ENCODE measurements around the gene DENND2C. TPM values are rescaled to one million over a fixed set of nuclear protein-coding genes. Genes with fewer than 3 reads are reported as not detected.

DENND2C gene
- total RNA-seq, 1 donor from 2014 or later = 0.79 TPM

- H3K27me3 Mint-ChIP-seq (ENCODE audit: low read depth) = peaks cover 16% of the 10 kb centered on the region
- no peak overlapping the region for H3K27ac Mint-ChIP-seq (ENCODE audit: unreplicated experiment)
- no peak overlapping the region for H3K4me3 Mint-ChIP-seq
- H3K9me3 Mint-ChIP-seq = no peaks in the 10 kb centered on the region
- DNase-seq (ENCODE audit: low read depth, low spot score) = no peak
- no peak for TF ChIP-seq CTCF (conservative IDR thresholded peaks at IDR 0.05)
- H3K4me1 Mint-ChIP-seq = no peaks in the 10 kb centered on the region
- no peaks in the 10 kb centered on the region for H3K36me3 Mint-ChIP-seq (ENCODE audit: low read depth)
Measured at GRCh38 chr1:114638910-114639309, 30.9 kb downstream of the DENND2C start.

GRCh38 chr1:114632427-114632826 is 37.4 kb downstream of the DENND2C start:
- Mint-ChIP-seq H3K4me1 (no peaks in the 10 kb centered on the region), H3K9me3 (no peaks in the 10 kb centered on the region), H3K4me3 (no peak overlapping the region), H3K36me3 (ENCODE audit: low read depth) (no peaks in the 10 kb centered on the region), H3K27me3 (ENCODE audit: low read depth) (peaks cover 11% of the 10 kb centered on the region), H3K27ac (ENCODE audit: unreplicated experiment) (no peak overlapping the region)
- DNase-seq (ENCODE audit: low read depth, low spot score) = no peak
- no peak for TF ChIP-seq CTCF (conservative IDR thresholded peaks at IDR 0.05)

GRCh38 chr1:114627107-114627506 is 42.7 kb downstream of the DENND2C start:
- H3K27ac Mint-ChIP-seq (ENCODE audit: unreplicated experiment) = no peak overlapping the region
- H3K4me1 Mint-ChIP-seq = no peaks in the 10 kb centered on the region
- no peaks in the 10 kb centered on the region for H3K36me3 Mint-ChIP-seq (ENCODE audit: low read depth)
- DNase-seq (ENCODE audit: low read depth, low spot score) = no peak
- H3K9me3 Mint-ChIP-seq = no peaks in the 10 kb centered on the region
- H3K4me3 Mint-ChIP-seq = no peak overlapping the region
- no peaks in the 10 kb centered on the region for H3K27me3 Mint-ChIP-seq (ENCODE audit: low read depth)
- no peak for TF ChIP-seq CTCF (conservative IDR thresholded peaks at IDR 0.05)

GRCh38 chr1:114623364-114623763 is 46.5 kb downstream of the DENND2C start:
- Mint-ChIP-seq H3K4me3 (no peak overlapping the region), H3K9me3 (no peaks in the 10 kb centered on the region), H3K27ac (ENCODE audit: unreplicated experiment) (no peak overlapping the region), H3K36me3 (ENCODE audit: low read depth) (no peaks in the 10 kb centered on the region), H3K4me1 (no peaks in the 10 kb centered on the region), H3K27me3 (ENCODE audit: low read depth) (peaks cover 19% of the 10 kb centered on the region)
- TF ChIP-seq CTCF (conservative IDR thresholded peaks at IDR 0.05) = no peak
- DNase-seq (ENCODE audit: low read depth, low spot score) = no peak

- H3K27ac Mint-ChIP-seq (ENCODE audit: unreplicated experiment) = no peak overlapping the region
- no peaks in the 10 kb centered on the region for H3K36me3 Mint-ChIP-seq (ENCODE audit: low read depth)
- DNase-seq (ENCODE audit: low read depth, low spot score) = no peak
- H3K27me3 Mint-ChIP-seq (ENCODE audit: low read depth) = peaks cover 19% of the 10 kb centered on the region
- no peaks in the 10 kb centered on the region for H3K4me1 Mint-ChIP-seq
- no peak overlapping the region for H3K4me3 Mint-ChIP-seq
- no peak for TF ChIP-seq CTCF (conservative IDR thresholded peaks at IDR 0.05)
- H3K9me3 Mint-ChIP-seq = peaks cover under 1% of the 10 kb centered on the region
Measured at GRCh38 chr1:114620419-114620818, 49.4 kb downstream of the DENND2C start.

- no peak for DNase-seq (ENCODE audit: low read depth, low spot score)
- Mint-ChIP-seq H3K27me3 (ENCODE audit: low read depth) (peaks cover 19% of the 10 kb centered on the region), H3K4me3 (no peak overlapping the region), H3K4me1 (no peaks in the 10 kb centered on the region), H3K27ac (ENCODE audit: unreplicated experiment) (no peak overlapping the region), H3K36me3 (ENCODE audit: low read depth) (no peaks in the 10 kb centered on the region), H3K9me3 (peaks cover 2% of the 10 kb centered on the region)
- no peak for TF ChIP-seq CTCF (conservative IDR thresholded peaks at IDR 0.05)
Measured at GRCh38 chr1:114618606-114619005, 51.2 kb downstream of the DENND2C start.

Measured in neural crest cell (in vitro differentiated cells).